Astrocyte (in vitro differentiated cells and primary cell): ENCODE measurements around the gene PARP9.

Experiments used
- CTCF ChIP-seq: IDR thresholded peaks from 2 replicates; pipeline ENCODE4 v1.5.1; 2011; ENCODE audit warnings: low read depth, mild to moderate bottlenecking, inconsistent platforms, low read length, moderate library complexity; ENCODE audit not compliant: insufficient read depth
- EZH2 ChIP-seq: IDR thresholded peaks from 2 replicates; pipeline ENCODE4 v1.6.1; 2012; ENCODE audit warnings: mild to moderate bottlenecking, low read length, inconsistent platforms; ENCODE audit not compliant: insufficient read depth

DNA sequence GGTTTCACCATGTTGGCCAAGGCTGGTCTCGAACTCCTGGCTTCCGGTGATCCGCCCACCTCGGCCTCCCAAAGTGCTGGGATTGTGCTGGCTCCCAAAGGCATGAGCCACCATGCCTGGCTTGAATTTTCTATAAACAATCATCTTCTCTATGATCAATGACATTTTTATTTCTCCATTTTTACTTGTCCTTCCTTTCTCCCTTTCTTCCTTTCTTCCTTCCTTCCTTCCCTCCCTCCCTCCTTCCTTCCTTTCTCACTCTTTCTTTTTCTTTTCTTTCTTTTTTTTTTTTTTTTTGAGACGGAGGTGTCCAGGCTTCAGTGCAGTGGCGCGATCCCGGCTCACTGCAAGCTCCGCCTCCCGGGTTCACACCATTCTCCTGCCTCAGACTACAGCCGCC is 40.8 kb downstream of the PARP9 start:
- no peak for TF ChIP-seq CTCF
- TF ChIP-seq EZH2 = no peak
